Endothelial cell of umbilical vein (primary cell): ENCODE data around the gene CHMP3. TPM values are rescaled to one million over a fixed set of nuclear protein-coding genes. Genes with fewer than 3 reads are reported as not detected.

ENCODE experiments used
- BruUV-seq: library from RNA; stranded (reverse); fragments of 400-500 nt; replicated peaks from 2 replicates; lab custom pipeline; 2021; lab: Mats Ljungman, UMichigan
- CTCF ChIA-PET: fragments of 300-600, 350-600 bp; sonication (Branson Sonifier 250); formaldehyde crosslinking; loops from one replicate; lab custom pipeline; 2021; ENCODE audit warnings: antibody characterized with exemption, inconsistent platforms; lab: Charles Lee
- POLR2A ChIA-PET: fragments of 300-600, 350-600 bp; sonication (Branson Sonifier 250); formaldehyde crosslinking; loops from one replicate; lab custom pipeline; 2021; ENCODE audit warnings: antibody characterized with exemption, inconsistent platforms; lab: Charles Lee
- DNase-seq: peaks from one replicate; pipeline ENCODE4 v3.0.0-alpha.2; 2011; ENCODE audit warnings: low read depth, low spot score
- FAIRE-seq: peaks from 2 replicates; lab custom pipeline; 2011; peaks lifted over from hg19 to GRCh38; lab: Jason Lieb, UNC
- H2AFZ ChIP-seq: 2 replicates; pipeline ENCODE4 v1.6.0; 2012; ENCODE audit warnings: low read depth, low read length, control low read depth, inconsistent platforms
- H3K27ac ChIP-seq: 2 replicates; pipeline ENCODE4 v1.5.1; 2011; ENCODE audit warnings: low read depth, mild to moderate bottlenecking, control low read depth, low read length, moderate library complexity; ENCODE audit not compliant: insufficient read depth
- H3K27me3 ChIP-seq, 2 experiments: 2 replicates each; pipeline versions ENCODE4 v1.6.0 to v1.6.1; 2011; ENCODE audit warnings: low read length in 2 of 2, mixed read lengths in 1 of 2; ENCODE audit not compliant: control insufficient read depth in 2 of 2, insufficient read depth in 2 of 2
- H3K36me3 ChIP-seq, 2 experiments: 2 replicates in 1 of 2; 3 replicates in 1 of 2; pipeline ENCODE4 v1.5.1; 2011; ENCODE audit warnings: low read length in 2 of 2, mild to moderate bottlenecking in 1 of 2, moderate library complexity in 1 of 2; ENCODE audit not compliant: control insufficient read depth in 2 of 2, insufficient read depth in 2 of 2; ENCODE audit errors: extremely low read depth in 1 of 2
- H3K4me1 ChIP-seq: 3 replicates; pipeline ENCODE4 v1.5.1; 2011; ENCODE audit warnings: mild to moderate bottlenecking, low read length; ENCODE audit not compliant: control insufficient read depth, insufficient read depth; ENCODE audit errors: extremely low read depth
- H3K4me2 ChIP-seq: 2 replicates; pipeline ENCODE4 v1.6.1; 2011; ENCODE audit warnings: low read length, control low read depth, mixed read lengths; ENCODE audit not compliant: insufficient read depth
- H3K4me3 ChIP-seq, 3 experiments: fragments of 200-600 bp in 1 of 3; sonication (generic), shearing (Covaris generic) in 1 of 3; replicated peaks in 1 of 3; 2 replicates each; pipeline ENCODE4 v1.5.1; 2011 to 2016; ENCODE audit warnings: control low read depth in 3 of 3, low read length in 3 of 3, mild to moderate bottlenecking in 2 of 3, inconsistent platforms in 1 of 3, low read depth in 1 of 3, moderate library complexity in 1 of 3; ENCODE audit not compliant: insufficient read depth in 1 of 3
- H3K79me2 ChIP-seq: 2 replicates; pipeline ENCODE4 v1.6.0; 2012; ENCODE audit warnings: low read length, inconsistent platforms; ENCODE audit not compliant: control insufficient read depth, insufficient read depth
- H3K9ac ChIP-seq: replicated peaks from 2 replicates; pipeline ENCODE3; 2011; ENCODE audit warnings: low read length, control low read depth; ENCODE audit not compliant: insufficient read depth; ENCODE audit errors: extremely low read depth
- H3K9me1 ChIP-seq: replicated peaks from 3 replicates; pipeline ENCODE4 v1.6.0; 2011; ENCODE audit warnings: mild to moderate bottlenecking, low read length; ENCODE audit not compliant: control insufficient read depth, insufficient read depth; ENCODE audit errors: extremely low read depth
- H3K9me3 ChIP-seq: replicated peaks from 2 replicates; pipeline ENCODE4 v1.5.1; 2012; ENCODE audit warnings: low read length, inconsistent platforms; ENCODE audit not compliant: control insufficient read depth, insufficient read depth
- H4K20me1 ChIP-seq: replicated peaks from 2 replicates; pipeline ENCODE3; 2011; ENCODE audit warnings: mild to moderate bottlenecking, low read length; ENCODE audit not compliant: control insufficient read depth, insufficient read depth; ENCODE audit errors: extremely low read depth
- FOS ChIP-seq: IDR thresholded peaks from 2 replicates; pipeline ENCODE4 v1.6.1; 2011; ENCODE audit warnings: mild to moderate bottlenecking, low read length, moderate library complexity, borderline replicate concordance; ENCODE audit not compliant: insufficient read depth
- GATA2 ChIP-seq: IDR thresholded peaks from 2 replicates; pipeline ENCODE4 v1.7.0; 2011; ENCODE audit warnings: low read depth, mild to moderate bottlenecking, moderate library complexity, mixed read lengths, low read length; ENCODE audit not compliant: insufficient read length, insufficient read depth
- JUN ChIP-seq: IDR thresholded peaks from 2 replicates; pipeline ENCODE4 v1.6.1; 2011; ENCODE audit warnings: borderline replicate concordance, low read depth; ENCODE audit not compliant: insufficient read length, insufficient read depth
- MYC ChIP-seq: IDR thresholded peaks from one replicate; pipeline ENCODE4 v1.6.1; 2011; ENCODE audit warnings: mild to moderate bottlenecking, low read depth, low read length
- POLR2A ChIP-seq: IDR thresholded peaks from 2 replicates; pipeline ENCODE4 v1.6.1; 2012; ENCODE audit warnings: low read depth, mild to moderate bottlenecking, control low read depth, low read length
- POLR2AphosphoS5 ChIP-seq: IDR thresholded peaks from 2 replicates; pipeline ENCODE4 v1.6.1; 2012; ENCODE audit warnings: low read depth, mild to moderate bottlenecking, control low read depth, low read length, moderate library complexity; ENCODE audit not compliant: insufficient read depth
- dilution Hi-C: fragments of 300-500 bp; cut with MboI; formaldehyde crosslinking; loops from one replicate; pipeline ENCODE4 v1.15.0; 2019; ENCODE audit warnings: low sequenced_read_pairs; ENCODE audit not compliant: extremely low pct_ligation_motif_present
- intact Hi-C: fragments of 100-400 bp; cut with micrococcal nuclease; formaldehyde crosslinking; loops from one replicate; pipeline ENCODE4 v1.10.0; 2022
- polyA plus RNA-seq, 4 experiments: library from polyadenylated mRNA; depleted of rRNA in 3 of 4; stranded (reverse) in 3 of 4; unstranded in 1 of 4; fragments of >200 nt; gene quantifications; 2 replicates each; pipeline versions ENCODE4 v1.2.1 to v1.2.3, GENCODE V29; 2011 to 2012; ENCODE audit warnings: missing spikeins in 1 of 4
- total RNA-seq: library from RNA; stranded (reverse); gene quantifications from 2 replicates; pipeline ENCODE4 v1.2.3, GENCODE V29; 2021
- TF ChIP-seq, protein P1 (sequence below): IDR thresholded peaks from 2 replicates; pipeline ENCODE4 v1.6.1; 2011; ENCODE audit not compliant: insufficient read depth, insufficient read length
- TF ChIP-seq, protein P2 (sequence below), 2 donors: IDR thresholded peaks; 1 replicate in 1 of 2; 2 replicates in 1 of 2; pipeline ENCODE4 v1.5.1; 2011; ENCODE audit warnings: low read length in 2 of 2, mild to moderate bottlenecking in 2 of 2, moderate library complexity in 2 of 2, control low read depth in 1 of 2, inconsistent platforms in 1 of 2, low read depth in 1 of 2; ENCODE audit not compliant: insufficient read depth in 1 of 2; ENCODE audit errors: extremely low read depth in 1 of 2

CHMP3 gene
- total and polyA plus RNA-seq, 2 donors (not counting 3 experiments of a cell fraction or from before 2014, with no cell fraction given), result 48.1 to 92.2 TPM

DNA sequence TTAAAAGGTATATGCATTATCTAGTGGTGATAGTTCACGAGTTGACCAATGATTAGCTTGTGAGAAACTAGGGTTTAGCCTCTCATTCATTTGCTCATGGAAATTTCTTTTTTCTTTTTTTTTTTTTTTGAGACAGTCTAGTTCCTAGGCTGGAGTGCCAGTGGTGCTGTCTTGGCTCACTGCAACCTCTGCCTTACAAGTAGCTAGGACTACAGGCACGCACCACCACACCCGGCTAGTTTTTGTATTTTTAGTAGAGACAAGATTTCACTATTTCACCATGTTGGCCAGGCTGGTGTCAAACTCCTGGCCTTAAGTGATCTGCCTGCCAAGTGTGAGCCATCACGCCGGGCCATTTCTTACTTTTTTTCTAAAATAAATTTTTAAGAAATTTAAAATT, 108.1 kb downstream of the CHMP3 start:
- intact Hi-C loops (no loop called here), dilution Hi-C loops (loop anchor here (10.0 kb wide), 1 partner anchor 160 kb away; no protein-coding TSS in a partner anchor)
- Histone ChIP-seq H3K4me1 (no peaks in the 10 kb centered on the region), H3K4me2 (no peak overlapping the region), H3K9me1 (no peaks in the 10 kb centered on the region), H4K20me1 (no peaks in the 10 kb centered on the region), H3K9me3 (no peaks in the 10 kb centered on the region), H3K36me3 (peaks cover 10 to 19% of the 10 kb centered on the region in 2 experiments), H3K27ac (no peak overlapping the region), H3K9ac (no peak overlapping the region), H3K27me3 (no peaks in the 10 kb centered on the region), H3K4me3 (no peak overlapping the region), H2AFZ (no peak overlapping the region), H3K79me2 (no peaks in the 10 kb centered on the region)
- TF ChIP-seq GATA2, result no peak
- TF ChIP-seq, protein P1, sequence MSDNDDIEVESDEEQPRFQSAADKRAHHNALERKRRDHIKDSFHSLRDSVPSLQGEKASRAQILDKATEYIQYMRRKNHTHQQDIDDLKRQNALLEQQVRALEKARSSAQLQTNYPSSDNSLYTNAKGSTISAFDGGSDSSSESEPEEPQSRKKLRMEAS, result no peak
- TF ChIP-seq POLR2AphosphoS5, result no peak
- TF ChIP-seq, protein P2, sequence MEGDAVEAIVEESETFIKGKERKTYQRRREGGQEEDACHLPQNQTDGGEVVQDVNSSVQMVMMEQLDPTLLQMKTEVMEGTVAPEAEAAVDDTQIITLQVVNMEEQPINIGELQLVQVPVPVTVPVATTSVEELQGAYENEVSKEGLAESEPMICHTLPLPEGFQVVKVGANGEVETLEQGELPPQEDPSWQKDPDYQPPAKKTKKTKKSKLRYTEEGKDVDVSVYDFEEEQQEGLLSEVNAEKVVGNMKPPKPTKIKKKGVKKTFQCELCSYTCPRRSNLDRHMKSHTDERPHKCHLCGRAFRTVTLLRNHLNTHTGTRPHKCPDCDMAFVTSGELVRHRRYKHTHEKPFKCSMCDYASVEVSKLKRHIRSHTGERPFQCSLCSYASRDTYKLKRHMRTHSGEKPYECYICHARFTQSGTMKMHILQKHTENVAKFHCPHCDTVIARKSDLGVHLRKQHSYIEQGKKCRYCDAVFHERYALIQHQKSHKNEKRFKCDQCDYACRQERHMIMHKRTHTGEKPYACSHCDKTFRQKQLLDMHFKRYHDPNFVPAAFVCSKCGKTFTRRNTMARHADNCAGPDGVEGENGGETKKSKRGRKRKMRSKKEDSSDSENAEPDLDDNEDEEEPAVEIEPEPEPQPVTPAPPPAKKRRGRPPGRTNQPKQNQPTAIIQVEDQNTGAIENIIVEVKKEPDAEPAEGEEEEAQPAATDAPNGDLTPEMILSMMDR (IDR thresholded peaks at IDR 0.05; ENCODE audit: extremely low read depth in 1 of 2, insufficient read depth in 1 of 2, low read depth in 1 of 2, low read length in 2 of 2), result no peak
- no peak for TF ChIP-seq FOS
- TF ChIP-seq POLR2A, result no peak
- TF ChIP-seq JUN, result no peak
- TF ChIP-seq MYC, result no peak
- ChIA-PET POLR2A (interaction anchor here (1.6 kb wide), 1 partner anchor 14 kb away, joined by 7 read pairs; the partner anchor contains the start of gene KDM3A), CTCF (interaction anchor here (0.7 to 2.0 kb wide), 3 partner anchors 13 to 103 kb away, joined by 3 to 8 read pairs (median 6); partner anchors contain the start of gene KDM3A)
- FAIRE-seq, result no peak
- no TSS peak for BruUV-seq
- DNase-seq, result no peak
